Activated naive CD8-positive, alpha-beta T cell treated with anti-CD3 and anti-CD28 coated beads, Interleukin-2, amount 50 U/mL, for 24 hours (primary cell): Measurements from ENCODE around the gene PCP4L1.
A peak's percentile ranks its signal among the peaks of the same experiment; 100 is the strongest.
"Not testable (repeated sequence)": the region's sequence is repeated elsewhere in the genome, so short reads cannot be mapped to it uniquely, and the experiment has no call there.

Experiments
- ATAC-seq: fragments of 150-1000 bp; cut with Tn5 transposase; one replicate; pipeline ENCODE4 v1.10.0; 2021
- DNase-seq: peaks from one replicate; pipeline ENCODE4 v3.0.0; 2021
- H3K27ac Mint-ChIP-seq: one replicate; pipeline ENCODE4 v1.8.0; 2021; ENCODE audit warnings: mild to moderate bottlenecking, mixed read lengths
- H3K27me3 Mint-ChIP-seq: one replicate; pipeline ENCODE4 v1.8.0; 2021; ENCODE audit warnings: mixed read lengths
- H3K36me3 Mint-ChIP-seq: one replicate; pipeline ENCODE4 v1.8.0; 2021; ENCODE audit warnings: low read depth, mixed read lengths
- H3K4me1 Mint-ChIP-seq: one replicate; pipeline ENCODE4 v1.8.0; 2021; ENCODE audit warnings: mixed read lengths
- H3K4me3 Mint-ChIP-seq: one replicate; pipeline ENCODE4 v1.8.0; 2021; ENCODE audit warnings: mild to moderate bottlenecking, moderate library complexity, mixed read lengths
- H3K9me3 Mint-ChIP-seq: one replicate; pipeline ENCODE4 v1.8.0; 2021; ENCODE audit warnings: mixed read lengths

The PCP4L1 gene

DNA sequence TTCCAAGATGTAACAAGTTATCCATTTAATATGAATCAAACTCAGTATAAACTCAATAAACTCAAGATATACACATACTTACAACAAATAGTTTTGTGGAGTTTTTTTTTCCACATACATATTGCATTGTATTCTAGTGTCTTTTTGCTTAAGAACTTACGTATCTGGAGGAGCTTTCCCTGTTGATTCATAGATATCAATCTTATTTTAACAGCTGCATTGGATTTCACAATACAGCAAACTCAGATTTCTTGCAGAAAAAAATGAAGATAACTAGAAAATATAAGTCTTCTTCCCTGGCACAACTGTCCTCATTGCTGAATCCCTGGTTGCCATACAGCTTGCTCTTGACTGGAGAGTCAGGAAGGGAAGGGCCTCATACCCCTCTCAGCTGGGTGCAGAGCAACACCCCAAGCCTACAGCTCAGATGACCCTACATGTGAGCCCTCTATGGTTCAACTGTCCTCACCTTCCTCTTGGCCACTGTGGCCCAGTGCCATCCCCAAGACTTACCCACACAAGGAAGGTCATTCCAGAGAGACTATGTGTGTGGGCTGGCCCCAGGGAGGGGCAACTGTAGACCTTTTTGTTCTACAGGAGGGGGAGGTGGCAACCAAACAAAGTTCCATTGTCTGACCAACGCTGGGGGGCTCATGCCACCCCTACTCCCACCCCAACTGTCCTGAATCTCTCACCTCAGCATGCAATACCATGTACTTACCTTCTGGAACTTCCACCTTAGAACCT, 49.5 kb downstream of the PCP4L1 start:
- no peak for ATAC-seq
- Mint-ChIP-seq H3K27me3 (no peaks in the 10 kb centered on the region), H3K4me1 (peaks cover 31% of the 10 kb centered on the region), H3K9me3 (no peaks in the 10 kb centered on the region), H3K4me3 (no peak overlapping the region), H3K36me3 (no peaks in the 10 kb centered on the region), H3K27ac (no peak overlapping the region)
- DNase-seq: no peak

GRCh38 chr1:161309868-161310267, 51.3 kb downstream of the PCP4L1 start, which contains the start of gene MPZ:
Gene MPZ (minus strand): TSS chr1:161309968. CDS start chr1:161309905, 63 bp downstream.
- no peak within 1 kb of the TSS for H3K27ac Mint-ChIP-seq

GRCh38 chr1:161311595-161312181, 53.1 kb downstream of the PCP4L1 start:
- Mint-ChIP-seq H3K4me1 (peaks cover 27% of the 10 kb centered on the region), H3K36me3 (no peaks in the 10 kb centered on the region), H3K27me3 (no peaks in the 10 kb centered on the region), H3K27ac (no peak overlapping the region), H3K4me3 (no peak overlapping the region), H3K9me3 (no peaks in the 10 kb centered on the region)
- DNase-seq (no peak), ATAC-seq (no peak)

More at GRCh38 chr1:161309868-161310267, 51.3 kb downstream of the PCP4L1 start, which contains the start of gene MPZ:
- Mint-ChIP-seq H3K9me3 (no peaks in the 10 kb centered on the region), H3K4me3 (no peak within 1 kb of the TSS), H3K27me3 (no peaks in the 10 kb centered on the region), H3K36me3 (no peaks in the 10 kb centered on the region), H3K4me1 (peaks cover 24% of the 10 kb centered on the region)
- DNase-seq (no peak), ATAC-seq (no peak)

DNA sequence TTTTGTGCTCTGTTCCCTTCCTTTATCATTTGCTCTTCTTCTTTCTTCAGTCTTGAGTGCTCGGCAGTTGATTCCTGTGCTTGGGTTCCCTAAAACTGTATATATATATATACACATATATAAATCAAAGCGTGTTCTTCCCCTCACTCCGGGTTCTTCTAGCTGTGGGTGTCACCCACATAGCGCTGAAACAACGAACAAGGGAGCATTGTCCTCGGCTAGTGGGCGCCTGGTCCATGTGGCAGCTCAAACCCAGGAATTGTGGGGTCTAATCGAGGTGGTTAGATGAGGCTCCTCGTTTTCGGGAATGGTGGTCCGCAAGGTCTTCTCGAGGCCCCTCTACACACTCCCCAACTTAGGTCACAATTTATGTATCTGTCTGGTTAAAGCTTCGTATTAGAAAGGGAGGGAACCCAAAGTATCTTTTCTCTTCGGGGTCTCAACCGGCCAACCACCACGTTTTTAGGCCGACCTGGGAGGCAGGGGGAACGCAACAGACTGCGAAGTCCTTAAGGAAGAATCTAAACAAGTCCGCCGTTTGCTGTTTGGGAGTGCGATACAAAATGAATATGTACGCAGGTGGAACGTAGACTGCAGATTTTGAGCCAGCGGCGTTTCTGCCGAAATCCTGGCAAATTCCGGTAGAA, 55.1 kb downstream of the PCP4L1 start:
- Mint-ChIP-seq H3K36me3 (no peaks in the 10 kb centered on the region), H3K27ac (peak overlapping the region; percentile 95), H3K4me1 (peaks cover 23% of the 10 kb centered on the region), H3K4me3 (peak overlapping the region; percentile 97), H3K9me3 (no peaks in the 10 kb centered on the region), H3K27me3 (no peaks in the 10 kb centered on the region)
- DNase-seq (no peak), ATAC-seq (no peak)

- no peaks in the 10 kb centered on the region for H3K27me3 Mint-ChIP-seq
- ATAC-seq: peak; percentile 99
- peak; percentile 90 for DNase-seq
- H3K9me3 Mint-ChIP-seq: no peaks in the 10 kb centered on the region
- H3K36me3 Mint-ChIP-seq: no peaks in the 10 kb centered on the region
- H3K4me3 Mint-ChIP-seq: peak within 1 kb of the TSS; percentile 97
- H3K27ac Mint-ChIP-seq: peak within 1 kb of the TSS; percentile 95
- peaks cover 23% of the 10 kb centered on the region for H3K4me1 Mint-ChIP-seq
Observed at GRCh38 chr1:161314201-161314981, 55.8 kb downstream of the PCP4L1 start, which contains the start of gene SDHC. Gene SDHC (plus strand): TSS chr1:161314381. CDS start chr1:161314406, 25 bp downstream.

DNA sequence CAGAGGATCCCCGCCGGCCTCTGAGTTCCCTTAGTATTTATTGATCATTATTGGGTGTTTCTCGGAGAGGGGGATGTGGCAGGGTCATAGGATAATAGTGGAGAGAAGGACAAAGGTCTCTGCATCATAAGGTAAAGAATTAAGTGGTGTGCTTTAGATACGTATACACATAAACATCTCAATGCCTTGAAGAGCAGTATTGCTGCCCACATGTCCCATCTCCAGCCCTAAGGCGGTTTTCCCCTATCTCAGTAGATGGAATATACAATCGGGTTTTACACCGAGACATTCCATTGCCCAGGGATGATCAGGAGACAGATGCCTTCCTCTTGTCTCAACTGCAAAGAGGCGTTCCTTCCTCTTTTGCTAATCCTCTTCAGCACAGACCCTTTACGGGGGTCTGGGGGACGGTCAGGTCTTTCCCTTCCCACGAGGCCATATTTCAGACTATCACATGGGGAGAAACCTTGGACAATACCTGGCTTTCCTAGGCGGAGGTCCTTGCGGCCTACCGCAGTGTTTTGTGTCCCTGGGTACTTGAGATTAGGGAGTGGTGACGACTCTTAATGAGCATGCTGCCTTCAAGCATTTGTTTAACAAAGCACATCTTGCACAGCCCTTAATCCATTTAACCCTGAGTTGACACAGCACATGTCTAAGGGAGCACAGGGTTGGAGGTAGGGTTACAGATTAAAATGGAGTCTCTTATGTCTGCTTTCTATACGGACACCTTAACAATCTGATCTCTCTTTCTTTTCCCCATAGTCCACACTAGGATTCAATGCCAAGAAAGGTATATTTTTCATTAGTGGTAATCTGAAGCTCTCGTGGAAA, 57.5 kb downstream of the PCP4L1 start:
- not testable (repeated sequence) for H3K27ac Mint-ChIP-seq, ATAC-seq, H3K9me3 Mint-ChIP-seq, H3K27me3 Mint-ChIP-seq, H3K36me3 Mint-ChIP-seq, DNase-seq
- Mint-ChIP-seq H3K4me1 (peaks cover 23% of the 10 kb centered on the region), H3K4me3 (peak overlapping the region; percentile 97)

- Mint-ChIP-seq H3K27me3 (no peaks in the 10 kb centered on the region), H3K36me3 (peaks cover 13% of the 10 kb centered on the region), H3K4me1 (peaks cover 4% of the 10 kb centered on the region), H3K4me3 (no peak overlapping the region), H3K9me3 (no peaks in the 10 kb centered on the region), H3K27ac (no peak overlapping the region)
- no peak for DNase-seq
- no peak for ATAC-seq
Observed at GRCh38 chr1:161324020-161324419, 65.5 kb downstream of the PCP4L1 start.

DNA sequence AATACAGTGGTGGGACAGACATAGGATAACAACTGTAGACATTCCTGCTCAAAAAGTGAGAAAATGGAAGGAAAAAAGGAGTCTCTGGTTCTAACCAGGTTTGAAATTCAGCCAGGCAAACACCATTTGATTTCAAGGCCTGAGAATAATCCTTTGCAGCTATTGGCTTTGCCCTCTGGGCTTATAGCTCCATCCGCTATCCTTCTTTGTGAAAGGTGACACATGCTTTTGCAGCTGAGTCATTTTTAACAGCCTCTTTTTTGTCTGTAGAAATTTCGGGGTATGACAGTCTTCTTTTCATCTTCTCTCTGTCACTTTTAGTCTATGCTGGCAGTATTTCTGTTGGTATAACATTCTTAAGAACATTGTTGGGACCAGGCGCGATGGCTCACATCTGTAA, 71.8 kb downstream of the PCP4L1 start:
- DNase-seq (no peak), ATAC-seq (no peak)
- no peaks in the 10 kb centered on the region for H3K4me1 Mint-ChIP-seq
- H3K27me3 Mint-ChIP-seq: no peaks in the 10 kb centered on the region
- H3K4me3 Mint-ChIP-seq: no peak overlapping the region
- no peaks in the 10 kb centered on the region for H3K9me3 Mint-ChIP-seq
- no peak overlapping the region for H3K27ac Mint-ChIP-seq
- peaks cover 32% of the 10 kb centered on the region for H3K36me3 Mint-ChIP-seq

DNA sequence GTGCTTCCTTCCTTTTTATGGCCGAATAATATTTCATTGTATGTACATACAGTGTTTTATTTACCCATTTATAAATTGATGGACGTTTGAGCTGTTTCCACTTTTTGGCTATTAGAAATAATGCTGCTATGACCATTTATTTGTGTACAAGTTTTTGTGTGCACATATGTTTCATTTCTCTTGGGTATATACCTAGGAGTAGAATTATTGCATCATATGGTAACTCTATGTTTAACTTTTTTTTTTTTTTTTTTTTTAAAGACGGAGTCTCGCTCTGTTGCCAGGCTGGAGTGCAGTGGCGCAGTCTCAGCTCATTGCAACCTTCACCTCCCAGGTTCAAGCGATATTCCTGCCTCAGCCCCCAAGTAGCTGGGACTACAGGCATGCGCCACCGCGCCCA, 74.6 kb downstream of the PCP4L1 start:
- no peaks in the 10 kb centered on the region for H3K27me3 Mint-ChIP-seq
- peaks cover 36% of the 10 kb centered on the region for H3K36me3 Mint-ChIP-seq

More for the DNA sequence above, 74.6 kb downstream of the PCP4L1 start:
- H3K4me3 Mint-ChIP-seq: no peak overlapping the region
- ATAC-seq: no peak
- H3K9me3 Mint-ChIP-seq: no peaks in the 10 kb centered on the region
- H3K4me1 Mint-ChIP-seq: peaks cover 3% of the 10 kb centered on the region
- H3K27ac Mint-ChIP-seq: no peak overlapping the region
- DNase-seq: no peak
